ENCODE results near the gene ARPC5L.

Gene ARPC5L

GRCh38 chr9:124885551-124885950 is 23.6 kb downstream of the ARPC5L start:
- TF ChIP-seq CTCF (IDR thresholded peaks at IDR 0.05), result no peak
- peaks cover 6 to 12% of the 10 kb centered on the region in 2 experiments for H3K4me1 ChIP-seq (ENCODE audit: control insufficient read depth in 1 of 2, insufficient read depth in 1 of 2, low read depth in 1 of 2, low read length in 1 of 2)
- peaks cover 100% of the 10 kb centered on the region for H3K36me3 ChIP-seq
- no peak overlapping the region for H3K27ac ChIP-seq
- no peaks in the 10 kb centered on the region for H3K27me3 ChIP-seq
- no peak overlapping the region for H3K4me3 ChIP-seq (ENCODE audit: low read depth in 1 of 2, low read length in 1 of 2)
- H3K9me3 ChIP-seq, result no peaks in the 10 kb centered on the region

DNA sequence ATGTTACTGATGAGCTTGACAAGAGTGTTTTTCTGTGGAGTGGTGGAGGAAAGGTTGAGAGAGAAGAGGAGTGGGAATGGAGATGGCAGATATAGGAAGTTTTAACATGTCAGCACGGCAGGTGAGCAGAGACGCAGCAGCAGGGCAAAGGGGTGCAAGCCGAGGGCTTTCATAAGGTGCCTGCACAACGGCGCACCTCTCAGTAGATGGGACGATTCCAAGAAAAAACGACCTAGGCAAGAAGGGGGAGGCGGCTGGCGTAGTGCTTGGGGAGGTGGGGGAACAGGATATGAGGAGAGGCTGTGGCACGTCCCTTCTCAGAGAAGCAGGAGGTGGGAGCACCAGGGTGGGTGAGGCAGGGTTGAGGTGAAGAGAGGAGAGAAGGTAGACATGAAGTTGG is 24.5 kb downstream of the ARPC5L start:
- TF ChIP-seq CTCF (IDR thresholded peaks at IDR 0.05), result no peak
- Histone ChIP-seq H3K9me3 (no peaks in the 10 kb centered on the region), H3K27ac (no peak overlapping the region), H3K4me1 (ENCODE audit: control insufficient read depth in 1 of 2, insufficient read depth in 1 of 2, low read depth in 1 of 2, low read length in 1 of 2) (peaks cover 6 to 12% of the 10 kb centered on the region in 2 experiments), H3K4me3 (ENCODE audit: low read depth in 1 of 2, low read length in 1 of 2) (no peak overlapping the region), H3K27me3 (no peaks in the 10 kb centered on the region), H3K36me3 (peaks cover 100% of the 10 kb centered on the region)

GRCh38 chr9:124886866-124887492 is 25.0 kb downstream of the ARPC5L start:
- Histone ChIP-seq H3K9me3 (no peaks in the 10 kb centered on the region), H3K27ac (no peak overlapping the region), H3K4me1 (ENCODE audit: control insufficient read depth in 1 of 2, insufficient read depth in 1 of 2, low read depth in 1 of 2, low read length in 1 of 2) (peaks cover 6 to 12% of the 10 kb centered on the region in 2 experiments), H3K4me3 (ENCODE audit: low read depth in 1 of 2, low read length in 1 of 2) (no peak overlapping the region), H3K36me3 (peaks cover 100% of the 10 kb centered on the region), H3K27me3 (no peaks in the 10 kb centered on the region)
- TF ChIP-seq CTCF (IDR thresholded peaks at IDR 0.05), result no peak

DNA sequence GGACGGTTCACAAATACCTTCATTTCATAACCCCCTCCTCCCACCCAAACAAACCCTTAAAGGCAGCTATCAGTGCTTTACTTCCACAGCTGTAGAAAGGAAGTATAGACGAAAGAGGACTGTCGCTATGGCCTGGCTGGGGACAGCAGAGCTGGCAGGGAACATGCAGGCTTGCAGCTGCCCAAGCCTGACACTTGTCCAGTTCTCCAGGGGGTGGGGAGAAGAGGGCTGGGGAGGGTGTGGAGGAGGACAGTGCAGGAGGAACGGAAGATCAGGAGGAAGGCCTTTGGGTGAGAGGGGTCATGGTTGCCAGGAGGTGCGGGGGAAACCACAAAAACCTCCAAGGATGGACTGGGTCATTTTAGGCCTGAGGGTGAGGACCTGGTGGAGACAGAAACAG is 25.9 kb downstream of the ARPC5L start:
- Histone ChIP-seq H3K27me3 (no peaks in the 10 kb centered on the region), H3K9me3 (no peaks in the 10 kb centered on the region), H3K4me1 (ENCODE audit: control insufficient read depth in 1 of 2, insufficient read depth in 1 of 2, low read depth in 1 of 2, low read length in 1 of 2) (peaks cover 6 to 12% of the 10 kb centered on the region in 2 experiments), H3K4me3 (ENCODE audit: low read depth in 1 of 2, low read length in 1 of 2) (no peak overlapping the region), H3K27ac (no peak overlapping the region), H3K36me3 (peaks cover 100% of the 10 kb centered on the region)
- TF ChIP-seq CTCF (IDR thresholded peaks at IDR 0.05), result no peak

- H3K4me1 ChIP-seq (ENCODE audit: control insufficient read depth in 1 of 2, insufficient read depth in 1 of 2, low read depth in 1 of 2, low read length in 1 of 2), result peaks cover 6 to 12% of the 10 kb centered on the region in 2 experiments
- TF ChIP-seq CTCF (IDR thresholded peaks at IDR 0.05), result no peak
These were observed 27.1 kb downstream of the ARPC5L start for GRCh38 chr9:124889006-124889405.

More at GRCh38 chr9:124889006-124889405, 27.1 kb downstream of the ARPC5L start:
- H3K27ac ChIP-seq, result no peak overlapping the region
- H3K4me3 ChIP-seq (ENCODE audit: low read depth in 1 of 2, low read length in 1 of 2), result no peak overlapping the region
- H3K27me3 ChIP-seq, result no peaks in the 10 kb centered on the region
- no peaks in the 10 kb centered on the region for H3K9me3 ChIP-seq
- peaks cover 100% of the 10 kb centered on the region for H3K36me3 ChIP-seq

Measured in neutrophil (primary cell).